GM12873 (cell line): ENCODE measurements around the gene FAM170B.

ENCODE experiments used
- TF ChIP-seq, protein P1 (sequence below): IDR thresholded peaks from 2 replicates; pipeline ENCODE4 v1.5.1; 2012; ENCODE audit warnings: low read depth, mild to moderate bottlenecking, moderate library complexity, low read length, control low read depth; ENCODE audit not compliant: insufficient read depth; ENCODE audit errors: missing control alignments

Gene FAM170B

DNA sequence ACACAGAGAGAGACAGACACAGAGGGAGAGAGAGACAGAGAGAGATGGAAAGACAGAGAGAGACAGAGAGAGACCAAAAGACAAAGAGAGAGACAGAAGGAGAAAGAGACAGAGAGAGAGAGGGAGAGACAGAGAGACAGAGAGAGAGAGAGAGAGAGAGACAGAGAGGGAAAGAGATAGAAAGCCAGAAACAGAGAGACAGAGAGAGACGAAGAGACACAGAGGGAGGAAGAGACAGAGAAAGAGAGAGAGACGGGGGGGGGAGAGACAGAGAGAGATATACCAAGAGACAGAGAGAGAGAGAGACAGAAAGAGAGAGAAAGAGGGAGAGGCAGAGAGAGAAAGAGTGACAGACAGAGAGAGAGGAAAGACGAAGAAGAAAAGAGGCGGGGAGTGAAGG, 28.7 kb downstream of the FAM170B start:
- TF ChIP-seq, protein P1, sequence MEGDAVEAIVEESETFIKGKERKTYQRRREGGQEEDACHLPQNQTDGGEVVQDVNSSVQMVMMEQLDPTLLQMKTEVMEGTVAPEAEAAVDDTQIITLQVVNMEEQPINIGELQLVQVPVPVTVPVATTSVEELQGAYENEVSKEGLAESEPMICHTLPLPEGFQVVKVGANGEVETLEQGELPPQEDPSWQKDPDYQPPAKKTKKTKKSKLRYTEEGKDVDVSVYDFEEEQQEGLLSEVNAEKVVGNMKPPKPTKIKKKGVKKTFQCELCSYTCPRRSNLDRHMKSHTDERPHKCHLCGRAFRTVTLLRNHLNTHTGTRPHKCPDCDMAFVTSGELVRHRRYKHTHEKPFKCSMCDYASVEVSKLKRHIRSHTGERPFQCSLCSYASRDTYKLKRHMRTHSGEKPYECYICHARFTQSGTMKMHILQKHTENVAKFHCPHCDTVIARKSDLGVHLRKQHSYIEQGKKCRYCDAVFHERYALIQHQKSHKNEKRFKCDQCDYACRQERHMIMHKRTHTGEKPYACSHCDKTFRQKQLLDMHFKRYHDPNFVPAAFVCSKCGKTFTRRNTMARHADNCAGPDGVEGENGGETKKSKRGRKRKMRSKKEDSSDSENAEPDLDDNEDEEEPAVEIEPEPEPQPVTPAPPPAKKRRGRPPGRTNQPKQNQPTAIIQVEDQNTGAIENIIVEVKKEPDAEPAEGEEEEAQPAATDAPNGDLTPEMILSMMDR: no peak

DNA sequence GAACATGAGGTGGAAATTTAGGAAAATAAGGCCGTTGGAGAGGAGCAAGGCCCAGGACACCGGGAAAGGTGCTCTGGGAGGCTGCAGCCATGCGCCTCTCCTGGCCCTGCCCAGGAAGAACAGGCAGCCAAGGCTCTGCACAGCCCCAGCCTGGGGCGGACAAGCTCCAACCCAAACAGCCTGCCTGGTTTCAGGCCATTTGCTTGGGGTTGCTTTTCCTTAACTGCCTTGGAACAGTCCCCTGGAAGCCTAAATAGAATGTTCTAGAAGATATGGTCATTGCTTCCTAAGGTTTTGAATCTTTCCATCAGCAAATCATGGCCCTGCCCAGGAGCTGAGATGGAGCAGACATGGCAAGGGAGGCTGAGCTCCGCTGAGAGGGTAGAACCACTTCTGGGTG, 29.5 kb downstream of the FAM170B start:
- TF ChIP-seq, protein P1: no peak

DNA sequence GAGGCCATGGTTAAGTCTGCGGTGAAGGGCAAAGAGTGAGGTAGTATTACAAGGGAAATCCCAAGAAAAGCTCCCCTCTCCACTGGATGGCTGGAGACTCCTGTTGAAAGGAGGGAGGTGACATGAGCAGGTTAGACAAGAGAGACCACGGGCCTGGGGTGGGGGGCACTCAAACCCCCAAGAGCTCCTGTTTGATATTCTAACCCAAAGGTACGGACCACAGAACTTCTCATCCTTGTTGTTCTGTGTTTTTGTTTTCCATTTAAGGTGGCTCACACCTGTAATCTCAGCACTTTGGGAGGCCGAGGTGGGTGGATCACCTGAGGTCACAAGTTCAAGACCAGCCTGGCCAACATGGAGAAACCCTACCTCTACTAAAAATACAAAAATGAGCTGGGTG, 30.1 kb downstream of the FAM170B start:
- TF ChIP-seq, protein P1: no peak

DNA sequence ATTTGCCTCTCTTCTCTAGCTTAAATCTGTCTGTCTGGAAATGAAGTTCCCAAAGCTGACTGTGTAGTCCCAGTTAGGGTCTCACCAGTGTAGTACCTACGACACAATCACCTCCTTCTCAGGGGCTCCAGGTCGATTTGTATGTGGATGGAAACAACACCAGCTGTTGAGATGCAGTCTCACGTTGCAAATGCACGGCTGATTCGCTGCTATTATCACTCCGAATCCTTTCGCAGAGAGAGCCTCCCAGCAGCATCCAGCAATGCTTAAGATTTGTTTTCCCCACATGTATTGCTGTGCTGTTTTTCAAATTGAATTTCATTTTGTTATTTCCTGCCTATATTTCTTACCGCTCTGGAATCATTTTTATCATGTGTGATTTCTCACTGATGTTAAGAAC, 34.8 kb downstream of the FAM170B start:
- TF ChIP-seq, protein P1: no peak

DNA sequence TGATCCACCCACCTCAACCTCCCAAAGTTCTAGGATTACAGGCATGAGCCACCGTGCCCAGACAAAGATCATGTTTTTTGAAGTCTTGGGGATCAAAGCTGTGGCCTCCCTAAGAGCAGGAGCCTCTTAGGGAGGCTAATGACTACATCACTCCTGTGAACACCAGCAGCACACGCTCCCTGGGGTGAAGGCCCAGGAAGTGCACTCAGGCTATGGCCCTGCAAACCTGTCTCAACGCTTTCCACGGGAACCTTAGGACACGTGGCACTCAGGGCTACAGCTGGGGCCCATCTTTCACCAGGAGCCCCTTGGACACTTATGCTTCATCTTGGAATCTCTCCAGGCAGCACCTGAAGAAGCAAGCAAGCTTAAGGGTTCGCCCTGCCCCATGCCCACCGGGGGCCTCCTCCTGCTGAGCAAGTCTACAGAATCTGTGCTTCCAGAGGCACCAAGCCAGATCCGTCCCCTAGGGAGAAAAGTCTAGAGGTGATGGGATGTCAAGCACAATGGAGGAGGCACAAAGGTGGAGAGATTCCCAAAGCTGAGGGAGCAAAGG, 36.9 kb downstream of the FAM170B start:
- TF ChIP-seq, protein P1: no peak

DNA sequence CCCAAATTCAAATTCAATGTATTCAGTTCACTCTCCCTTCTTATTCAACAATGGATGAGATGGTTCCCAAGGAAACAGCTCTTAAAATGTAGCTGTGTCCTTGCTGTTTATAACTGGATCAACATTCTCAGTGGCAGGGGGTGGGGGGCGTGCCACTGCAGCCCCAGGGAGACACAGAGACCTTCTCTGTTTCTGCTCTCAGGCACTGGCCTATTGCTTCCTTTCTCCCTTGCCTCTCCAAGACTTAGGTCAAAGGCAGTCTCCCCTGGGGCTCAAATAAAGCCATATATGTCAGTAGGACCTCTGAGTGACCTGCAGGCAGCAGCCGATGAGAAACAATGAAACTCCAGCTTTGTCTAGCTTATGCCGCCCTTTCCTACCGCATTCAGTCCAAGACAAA, 39.2 kb downstream of the FAM170B start:
- TF ChIP-seq, protein P1: no peak

DNA sequence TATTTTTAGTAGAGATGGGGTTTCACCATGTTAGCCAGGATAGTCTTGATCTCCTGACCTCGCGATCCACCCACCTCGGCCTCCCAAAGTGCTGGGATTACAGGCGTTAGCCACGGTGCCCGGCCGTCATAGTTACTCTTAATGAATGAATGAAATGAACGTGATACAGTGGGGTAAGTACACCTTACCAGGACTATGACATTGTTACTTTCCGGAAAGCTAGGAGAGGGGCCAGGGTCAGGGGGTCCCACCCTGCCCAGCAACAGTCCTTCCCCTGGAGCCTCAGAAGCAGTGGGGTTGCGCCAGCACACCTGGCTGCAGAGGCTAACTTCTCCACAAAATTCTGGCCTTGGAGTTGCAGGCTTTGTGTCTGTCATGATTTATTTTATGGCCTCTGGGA, 39.9 kb downstream of the FAM170B start:
- TF ChIP-seq, protein P1: no peak
